Measurements from ENCODE around the gene LAMB2.

- no peak for TF ChIP-seq POLR2AphosphoS5 (IDR thresholded peaks at IDR 0.05)
- no peak for TF ChIP-seq CTCF (IDR thresholded peaks at IDR 0.05)
- TF ChIP-seq POLR2A (IDR thresholded peaks at IDR 0.05; ENCODE audit: low read depth) = no peak
- TF ChIP-seq EP300 (IDR thresholded peaks at IDR 0.05) = no peak
These were observed 8.6 kb downstream of the LAMB2 start for GRCh38 chr3:49124203-49124602.

All from esophagus muscularis mucosa (tissue), 4 donors.